SK-N-MC (cell line): Measurements from ENCODE around the gene HCN3.

ENCODE experiments used
- EZH2 ChIP-seq: fragments of 200-600 bp; sonication (generic); IDR thresholded peaks from one replicate; pipeline ENCODE4 v1.6.1; 2017; ENCODE audit warnings: antibody characterized with exemption
- POLR2AphosphoS5 ChIP-seq: IDR thresholded peaks from 2 replicates; pipeline ENCODE4 v1.6.1; 2012; ENCODE audit warnings: mild to moderate bottlenecking, low read depth, low read length, borderline replicate concordance

GRCh38 chr1:155287987-155288543 is 10.8 kb downstream of the HCN3 start:
- TF ChIP-seq POLR2AphosphoS5, result no peak
- TF ChIP-seq EZH2, result no peak
